ENCODE measurements around the gene OSBPL5.

OSBPL5 gene

DNA sequence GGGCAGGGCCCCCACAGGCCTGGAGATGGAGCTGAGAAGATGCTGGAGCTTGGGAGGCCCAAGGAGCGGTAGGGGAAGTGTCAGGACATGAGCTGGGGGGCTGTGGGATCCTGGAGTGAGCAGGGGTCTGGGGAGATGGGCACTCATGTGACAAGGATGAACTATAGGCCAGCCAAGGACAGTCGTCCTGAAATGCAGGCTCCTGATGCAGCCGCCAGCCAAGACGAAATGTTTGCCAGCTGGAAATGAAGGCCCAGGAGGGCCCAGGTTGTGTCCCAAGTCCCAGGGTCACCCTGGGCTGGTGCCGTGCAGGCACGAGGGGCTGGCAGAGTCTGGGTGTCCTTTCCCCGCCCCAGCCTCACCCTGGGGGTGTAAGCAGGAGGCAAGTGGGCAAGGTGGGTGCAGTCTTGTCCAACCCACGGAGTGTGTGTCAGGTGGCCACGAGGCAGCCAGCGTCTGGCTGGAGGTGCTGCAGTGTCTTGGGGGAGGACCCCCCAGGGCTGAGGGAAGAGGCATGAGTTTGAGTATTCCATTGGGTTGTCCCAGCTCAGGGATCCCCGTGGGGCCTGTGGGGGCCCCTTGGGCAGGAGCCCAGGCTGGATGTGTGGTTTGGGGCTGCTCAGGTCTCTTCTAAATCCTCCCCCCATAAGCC is 32.1 kb upstream of the OSBPL5 start:
- no peak for DNase-seq (ENCODE audit: low read depth)

DNA sequence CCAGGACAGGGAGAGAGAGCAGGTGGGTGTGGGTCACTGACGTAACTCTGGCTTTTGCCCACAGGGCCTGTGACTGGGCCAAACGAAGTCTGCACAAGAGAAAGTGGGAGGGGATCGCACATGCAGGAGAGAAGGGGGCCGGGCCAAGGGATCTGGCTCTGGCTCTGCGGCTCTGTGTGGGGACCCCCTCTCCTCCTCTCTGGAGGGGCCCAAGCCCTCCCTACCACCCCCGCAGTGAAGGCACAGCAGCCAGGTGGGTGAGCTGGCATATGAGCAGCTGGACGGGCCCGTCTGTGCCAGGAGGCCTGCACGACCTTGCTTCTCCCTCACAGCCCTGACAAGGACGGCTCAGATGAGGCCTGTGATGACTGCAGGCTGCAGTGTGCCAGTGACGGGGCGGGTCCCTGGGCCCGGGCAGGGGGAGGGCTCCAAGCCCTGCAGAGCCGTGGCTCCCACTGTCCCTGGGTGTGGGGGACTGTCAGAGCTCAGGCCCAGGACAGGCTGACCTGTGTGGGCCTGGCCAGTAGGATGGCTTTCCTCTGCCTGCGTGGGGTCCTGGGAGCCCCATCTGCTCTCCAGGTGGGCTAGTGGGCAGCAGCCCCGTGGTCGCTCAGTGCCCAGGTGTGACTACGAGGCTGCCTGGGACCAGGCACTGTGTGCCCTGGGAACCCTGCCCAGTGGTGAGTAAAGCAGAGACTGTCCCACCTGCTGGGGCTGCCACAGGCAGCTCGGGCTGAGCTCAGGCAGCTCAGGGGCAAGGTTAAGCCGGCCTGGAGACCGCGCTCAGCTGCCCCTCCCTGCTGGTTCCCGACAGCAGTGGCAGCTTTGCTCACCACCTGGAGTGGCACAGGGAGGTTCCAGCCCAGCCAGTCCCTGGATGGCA is 31.3 kb upstream of the OSBPL5 start:
- DNase-seq (ENCODE audit: low read depth): no peak

DNA sequence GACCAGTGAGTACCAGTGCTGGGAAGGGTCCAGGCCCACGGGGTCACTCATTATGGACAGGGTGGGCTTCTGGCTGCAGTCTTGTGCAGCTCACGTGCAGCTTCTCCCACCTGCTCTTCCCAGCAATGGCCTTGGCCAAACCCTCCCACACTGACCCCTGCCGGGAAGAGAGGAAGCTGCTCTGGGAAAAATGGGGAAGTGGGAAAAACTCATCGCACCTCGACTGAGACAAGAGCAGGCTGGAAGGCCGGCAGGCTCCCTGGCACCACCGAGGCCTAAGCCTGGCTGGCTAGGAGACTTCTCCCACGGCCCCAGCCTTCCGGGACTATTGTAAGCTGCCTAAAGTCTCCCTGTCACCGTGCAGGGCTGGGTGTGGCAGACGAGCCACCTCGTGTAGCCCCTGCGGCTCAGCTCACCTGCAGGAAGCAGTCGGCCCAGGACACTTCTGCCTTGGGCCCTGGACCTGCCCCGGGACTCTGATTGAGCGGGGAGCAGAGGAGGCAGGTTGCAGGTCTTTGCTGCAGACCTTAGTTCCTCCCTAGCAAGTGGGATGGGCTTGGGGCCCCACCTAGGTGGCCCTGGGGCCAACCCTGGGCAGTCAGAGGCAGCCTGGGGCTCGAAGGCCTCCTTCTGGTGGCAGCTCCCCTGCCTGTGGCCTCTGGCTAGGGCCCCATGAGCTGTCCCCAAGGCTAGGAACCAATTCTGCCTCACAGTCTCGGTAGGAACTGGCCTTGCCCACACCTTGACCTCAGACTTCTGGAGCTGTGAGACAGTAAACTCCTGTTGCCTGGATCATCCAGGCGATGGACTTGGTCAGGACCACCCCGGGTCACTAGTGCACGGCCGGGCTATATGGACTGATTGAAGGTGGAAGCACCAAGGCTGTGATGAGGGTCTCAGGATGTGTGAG is 30.4 kb upstream of the OSBPL5 start:
- DNase-seq (ENCODE audit: low read depth): no peak

DNA sequence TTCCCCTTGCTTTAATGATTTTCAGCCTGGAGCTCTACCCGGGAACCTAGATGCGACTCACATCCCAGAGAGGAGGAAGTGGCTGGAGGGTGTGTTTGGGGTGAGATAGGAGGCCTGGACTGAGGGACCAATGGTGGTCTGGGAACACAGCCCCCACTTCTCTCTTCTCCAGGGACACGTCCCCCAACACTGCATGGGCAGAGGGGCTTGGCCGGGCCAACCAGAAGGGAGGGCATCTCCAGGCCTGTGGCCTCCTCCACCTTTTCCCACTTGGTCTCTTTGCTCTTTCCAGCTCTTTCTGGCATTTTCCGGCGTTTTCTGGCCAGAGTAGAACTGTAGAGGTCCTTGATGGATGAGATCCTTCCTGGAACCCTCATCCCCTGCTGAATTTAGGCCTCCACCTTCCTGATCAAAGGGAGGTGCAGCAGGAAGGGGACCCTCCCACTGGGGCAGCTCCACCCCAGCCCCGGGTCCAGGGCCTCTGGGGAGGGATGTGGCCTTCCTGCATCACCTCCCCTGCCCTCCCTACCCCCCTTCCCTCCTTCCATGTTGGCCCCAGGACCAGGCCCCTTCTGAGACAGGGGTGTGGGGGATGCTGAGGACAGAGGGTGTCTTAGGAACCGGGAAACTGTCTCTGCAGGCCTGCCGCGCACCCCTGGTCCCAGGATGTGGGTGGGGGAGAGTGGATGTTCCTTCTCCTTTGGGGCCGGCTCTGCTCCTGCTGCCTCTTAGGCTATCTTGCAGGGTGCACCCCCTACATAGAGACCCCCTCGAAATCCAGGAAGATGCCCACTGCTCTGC is 29.1 kb upstream of the OSBPL5 start:
- no peak for DNase-seq (ENCODE audit: low read depth)

DNA sequence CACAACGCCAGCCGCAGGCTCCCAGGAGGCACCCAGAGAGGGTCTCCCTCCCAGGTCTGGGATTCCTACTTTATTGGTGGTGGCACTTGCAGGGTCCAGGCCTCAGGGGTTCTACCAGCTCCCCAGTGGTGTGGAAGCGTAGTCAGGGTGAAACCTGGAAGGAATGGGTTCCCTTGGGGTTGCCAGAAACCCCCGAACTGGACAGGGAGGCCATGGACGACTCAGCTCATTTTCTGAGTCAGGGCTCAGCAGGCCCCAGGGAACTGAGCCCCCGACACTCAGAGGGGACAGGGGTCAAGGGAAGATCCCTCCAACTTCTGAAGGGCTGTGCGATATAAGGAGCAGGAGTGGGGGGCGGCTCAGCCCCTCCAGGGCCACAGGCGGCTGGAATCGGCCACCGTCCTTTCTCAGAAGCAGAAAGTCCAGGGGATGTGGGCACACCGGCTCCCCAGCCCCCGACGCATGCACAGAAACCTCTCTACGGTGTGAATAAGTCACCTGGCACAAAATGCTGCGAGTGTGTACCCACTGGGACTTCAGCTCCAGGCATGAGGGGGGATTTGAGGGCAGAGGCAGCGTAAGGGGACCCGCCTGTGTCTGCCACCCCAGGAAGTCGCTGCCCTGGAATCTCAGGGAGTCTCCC is 28.4 kb upstream of the OSBPL5 start:
- no peak for DNase-seq (ENCODE audit: low read depth)

DNA sequence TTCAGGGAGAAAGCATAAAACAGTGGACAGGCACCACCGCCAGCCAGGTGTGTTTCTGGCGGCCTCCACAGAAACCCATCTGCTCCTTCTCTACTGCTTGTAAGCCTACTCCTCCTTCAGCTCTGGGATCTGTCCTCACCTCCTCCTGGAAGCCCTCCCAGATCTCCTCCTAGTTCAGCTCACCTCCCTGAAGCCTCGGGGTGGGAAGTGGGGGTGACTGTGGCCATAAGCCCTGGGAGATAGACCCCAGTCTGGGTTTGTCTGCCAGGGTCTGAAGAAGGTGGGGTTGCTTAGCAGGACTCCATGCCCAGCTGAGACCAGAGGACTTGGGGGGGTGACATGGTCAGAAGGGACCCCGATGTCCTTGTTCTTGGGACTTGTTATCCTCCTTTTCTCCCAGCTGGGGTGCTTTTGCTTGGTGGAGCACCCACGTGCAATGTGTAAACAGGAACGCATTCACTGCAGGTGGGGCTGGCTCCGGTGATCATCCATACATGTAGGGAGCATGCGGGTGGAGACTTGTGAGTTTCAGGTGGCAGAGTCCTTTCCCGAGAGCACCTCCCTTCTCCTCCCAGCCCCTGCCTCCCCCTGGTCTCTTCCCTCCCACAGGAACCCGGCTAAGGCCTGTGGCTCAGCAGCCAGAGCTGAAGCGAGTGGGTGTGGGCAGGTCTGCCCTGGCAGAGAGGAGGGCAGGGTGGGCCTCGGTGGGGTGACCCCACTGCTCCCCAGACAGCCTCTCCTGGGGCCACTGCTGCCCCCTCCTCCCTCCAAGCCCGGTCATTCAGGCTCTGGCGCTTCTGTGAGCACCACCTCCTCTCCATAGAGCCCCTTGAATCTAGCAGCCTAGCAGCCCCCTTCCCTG is 27.6 kb upstream of the OSBPL5 start:
- no peak for DNase-seq (ENCODE audit: low read depth)

DNA sequence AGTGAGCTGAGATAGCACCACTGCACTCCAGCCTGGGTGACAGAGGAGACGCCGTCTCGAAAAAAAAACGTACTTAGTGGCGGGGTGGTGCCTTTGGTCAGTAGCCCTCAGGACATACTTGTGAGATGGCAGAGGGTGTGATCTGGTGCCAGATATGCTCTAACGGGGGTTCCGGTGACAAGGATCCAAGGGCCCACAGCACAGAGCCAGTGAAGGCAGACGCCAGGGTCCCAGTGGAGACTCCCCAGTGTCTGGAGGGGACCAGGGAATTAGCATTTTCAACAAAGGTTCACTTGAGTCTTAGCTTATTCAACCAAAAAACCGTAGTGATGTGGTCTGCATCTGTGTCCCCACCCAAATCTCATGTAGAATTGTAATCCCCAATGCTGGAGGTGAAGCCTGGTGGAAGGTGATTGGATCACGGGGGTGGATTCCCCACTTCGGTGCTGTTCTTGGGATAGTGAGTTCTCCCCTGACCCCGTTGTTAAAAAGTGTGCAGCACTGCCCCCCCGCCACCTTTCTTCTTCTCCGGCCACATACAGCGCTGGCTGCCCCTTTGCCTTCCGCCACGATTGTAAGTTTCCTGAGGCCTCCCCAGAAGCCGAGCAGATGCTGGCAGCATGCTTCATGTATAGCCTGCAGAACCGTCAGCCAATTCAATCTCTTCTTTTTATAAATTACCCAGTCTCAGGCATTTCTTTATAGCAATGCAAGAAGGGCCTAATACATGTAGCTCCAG is 26.6 kb upstream of the OSBPL5 start:
- DNase-seq (ENCODE audit: low read depth): no peak

DNA sequence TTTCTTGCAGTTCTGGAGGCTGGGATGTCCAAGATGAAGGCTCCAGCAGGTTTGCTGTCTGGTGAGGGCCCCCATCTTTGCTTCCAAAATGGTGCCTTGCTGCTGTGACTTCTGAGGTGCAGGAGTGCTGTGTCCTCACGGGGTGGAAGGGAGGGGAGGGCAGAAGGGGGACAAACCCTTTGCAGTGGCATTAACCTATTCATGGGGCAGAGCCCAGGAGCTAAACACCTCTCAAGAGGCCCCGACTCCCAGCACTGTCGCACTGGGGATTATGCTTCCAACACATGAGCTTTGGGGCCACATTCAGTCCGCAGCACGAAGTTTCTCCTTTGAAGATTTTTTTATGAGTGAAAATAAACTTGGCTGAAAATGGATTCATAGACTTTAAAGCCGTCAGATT is 25.5 kb upstream of the OSBPL5 start:
- DNase-seq (ENCODE audit: low read depth): no peak

DNA sequence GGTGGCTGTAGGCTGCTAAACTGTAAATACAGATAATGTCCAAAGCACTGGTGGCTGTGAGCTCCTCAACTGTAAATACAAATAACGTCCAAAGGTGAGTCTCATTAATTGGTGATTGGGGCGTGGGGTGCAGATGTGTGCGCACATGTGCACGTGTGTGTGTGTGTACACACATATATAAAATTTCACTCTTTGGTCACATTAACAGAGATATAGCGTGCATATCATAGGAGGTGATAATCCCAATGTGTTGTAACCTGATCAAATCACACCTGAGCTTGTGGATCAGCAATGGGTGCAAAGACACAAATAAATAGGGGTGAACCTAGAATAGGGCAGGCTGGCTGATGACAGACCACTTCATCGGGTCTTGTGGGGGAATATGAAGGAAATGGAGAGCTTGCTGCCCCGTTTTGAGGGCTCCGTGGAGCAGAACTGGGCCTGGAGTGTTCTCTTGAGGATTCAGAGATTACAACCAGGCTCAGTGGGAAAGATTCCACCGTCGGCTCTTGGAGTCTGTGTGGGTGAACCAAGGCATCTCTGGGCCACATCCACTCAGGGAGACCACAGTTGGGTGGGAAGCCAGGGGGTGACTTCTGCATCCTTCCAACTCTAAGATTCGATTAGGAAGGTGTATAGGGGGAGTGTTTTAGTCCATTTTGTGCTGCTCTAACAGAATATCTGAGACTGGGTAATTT is 24.9 kb upstream of the OSBPL5 start:
- no peak for DNase-seq (ENCODE audit: low read depth)

DNA sequence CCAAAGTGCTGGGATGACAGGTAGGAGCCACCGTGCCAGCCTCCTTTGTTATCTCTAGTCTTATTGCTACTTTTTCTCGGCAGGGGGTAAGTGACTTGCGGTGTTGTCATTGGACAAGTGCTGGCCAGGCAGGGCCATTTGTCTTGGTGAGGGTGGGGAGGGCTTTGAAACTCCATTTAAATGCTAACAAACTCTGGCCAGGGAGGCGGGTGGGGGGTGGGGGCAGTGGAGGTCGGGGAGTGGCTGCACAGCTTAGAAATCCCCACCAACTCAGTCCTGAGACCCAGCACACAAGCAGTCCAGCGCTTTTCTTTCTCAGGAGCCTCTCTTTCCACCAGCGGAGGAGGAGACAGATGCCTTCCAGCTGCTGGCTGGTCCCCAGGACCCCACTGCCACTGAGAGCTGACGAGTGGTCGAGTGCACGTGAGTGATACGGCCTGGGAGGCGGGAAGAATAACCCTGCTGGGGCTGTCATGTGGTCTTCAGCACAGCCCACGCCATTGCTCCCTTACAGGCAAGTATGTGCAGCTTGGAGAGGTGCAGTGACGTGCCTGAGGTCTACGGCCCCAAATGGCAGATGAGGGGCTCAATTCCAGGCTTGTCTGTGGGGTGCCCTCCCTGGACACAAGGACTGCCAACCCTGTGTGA is 24.2 kb upstream of the OSBPL5 start:
- DNase-seq (ENCODE audit: low read depth): no peak

DNA sequence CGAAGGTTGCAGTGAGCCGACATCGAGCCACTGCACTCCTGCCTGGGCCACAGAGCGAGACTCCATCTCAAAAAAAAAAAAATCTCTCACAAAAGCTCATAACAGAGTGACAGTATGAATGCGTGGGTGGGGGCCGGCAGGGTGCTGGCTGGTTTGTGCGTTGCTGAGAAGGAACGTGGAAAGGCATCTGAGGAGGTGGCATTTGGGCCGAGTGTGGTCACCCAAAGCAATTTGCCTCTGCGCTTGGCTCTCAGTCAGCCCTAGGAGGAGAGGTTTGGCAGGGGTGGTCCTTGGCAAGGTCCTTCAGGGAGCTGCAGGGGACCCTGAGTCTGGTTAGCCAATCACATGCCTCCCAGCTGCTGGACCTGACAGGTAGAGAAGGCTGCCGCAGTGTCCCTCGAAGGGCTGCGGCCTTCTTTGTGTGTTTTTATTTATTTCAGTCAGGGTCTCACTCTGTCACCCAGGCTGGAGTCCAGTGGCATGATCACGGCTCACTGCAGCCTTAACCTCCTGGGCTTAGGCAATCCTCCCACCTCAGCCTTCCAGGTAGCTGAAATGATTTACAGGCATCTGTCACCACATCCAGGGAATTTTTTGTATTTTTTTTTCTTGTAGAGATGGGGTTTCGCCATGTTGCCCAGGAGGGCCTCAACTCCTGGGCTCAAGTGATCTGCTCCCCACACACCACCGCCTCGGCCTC is 23.5 kb upstream of the OSBPL5 start:
- no peak for DNase-seq (ENCODE audit: low read depth)

DNA sequence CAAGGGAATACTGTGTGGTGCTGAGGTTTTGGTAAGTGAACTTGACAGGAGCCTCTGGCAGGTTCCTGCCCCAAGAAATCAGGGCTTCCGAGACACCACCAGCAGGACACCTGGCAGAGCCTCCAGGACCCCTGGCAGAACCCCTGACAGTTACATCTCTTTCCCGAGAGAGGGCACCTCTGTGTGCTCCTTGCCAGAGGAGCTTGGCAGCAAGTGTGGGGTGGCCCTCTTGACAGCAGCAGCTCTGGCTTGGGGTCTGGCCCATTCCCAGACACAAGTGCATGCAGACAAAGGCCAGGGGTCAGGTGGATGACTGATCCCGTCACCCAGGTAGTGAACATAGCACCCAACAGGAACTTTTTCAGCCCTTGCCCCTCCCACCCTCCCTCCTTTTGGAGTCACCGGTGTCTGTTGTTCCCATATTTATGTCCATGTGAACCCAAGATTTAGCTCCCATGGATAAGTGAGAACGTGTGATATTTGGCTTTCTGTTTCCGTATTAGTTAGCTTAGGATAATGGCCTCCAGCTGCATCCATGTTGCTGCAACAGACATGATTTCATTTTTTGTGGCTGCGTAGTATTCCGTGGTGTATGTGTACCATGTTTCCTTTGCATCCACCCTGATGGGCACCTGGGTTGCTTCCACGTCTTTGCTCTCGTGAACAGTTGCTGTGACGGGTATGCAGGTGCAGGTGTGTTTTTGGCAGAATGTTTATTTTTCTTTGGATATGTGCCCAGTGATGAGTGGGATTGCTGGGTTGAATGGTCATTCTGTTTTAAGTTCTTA is 21.2 kb upstream of the OSBPL5 start:
- no peak for DNase-seq (ENCODE audit: low read depth)

DNA sequence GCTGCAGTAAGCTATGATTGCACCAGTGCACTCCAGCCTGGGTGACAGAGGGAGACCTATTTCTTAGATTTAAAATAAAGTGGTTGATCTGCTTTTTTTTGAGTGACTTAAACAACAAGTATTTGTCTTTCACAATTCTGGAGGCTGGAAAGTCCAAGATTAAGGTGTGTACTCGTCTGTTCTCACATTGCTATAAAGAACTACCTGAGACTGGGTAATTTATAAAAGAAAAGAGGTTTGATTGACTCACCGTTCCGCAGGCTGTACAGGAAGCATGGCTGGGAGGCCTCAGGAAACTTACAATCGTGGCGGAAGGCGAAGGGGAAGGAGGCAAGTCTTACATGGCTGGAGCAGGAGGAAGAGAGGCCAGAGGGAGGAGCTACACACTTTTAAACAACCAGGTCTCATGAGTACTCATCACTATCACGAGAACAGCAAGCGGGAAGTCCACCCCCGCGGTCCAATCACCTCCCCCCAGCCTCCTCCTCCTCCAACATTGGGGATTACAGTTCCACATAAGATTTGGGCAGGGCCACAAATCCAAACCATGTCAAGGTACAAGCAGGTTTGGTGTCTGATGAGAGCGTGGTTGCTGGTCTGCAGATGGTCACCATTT is 19.7 kb upstream of the OSBPL5 start:
- DNase-seq (ENCODE audit: low read depth): no peak

DNA sequence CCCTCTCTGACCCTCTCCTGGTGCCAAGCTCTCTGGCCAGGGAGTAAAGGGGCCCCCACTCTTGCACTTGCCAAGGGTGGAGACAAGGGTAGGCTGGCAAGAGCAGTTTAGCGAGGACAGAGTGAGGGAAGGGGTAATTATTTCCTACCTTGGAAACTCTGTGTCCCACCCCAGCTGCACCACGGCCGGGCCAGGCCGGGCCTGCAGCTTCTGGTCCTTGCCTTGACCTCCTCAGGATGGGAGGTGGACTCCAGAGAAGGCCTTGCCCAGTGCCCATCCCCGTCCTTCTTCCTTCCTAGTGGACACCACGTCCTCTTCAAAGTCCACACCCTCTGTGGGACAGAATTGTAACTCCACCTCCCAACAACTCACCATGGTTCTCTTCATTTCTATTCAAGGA is 18.4 kb upstream of the OSBPL5 start:
- no peak for DNase-seq (ENCODE audit: low read depth)

DNA sequence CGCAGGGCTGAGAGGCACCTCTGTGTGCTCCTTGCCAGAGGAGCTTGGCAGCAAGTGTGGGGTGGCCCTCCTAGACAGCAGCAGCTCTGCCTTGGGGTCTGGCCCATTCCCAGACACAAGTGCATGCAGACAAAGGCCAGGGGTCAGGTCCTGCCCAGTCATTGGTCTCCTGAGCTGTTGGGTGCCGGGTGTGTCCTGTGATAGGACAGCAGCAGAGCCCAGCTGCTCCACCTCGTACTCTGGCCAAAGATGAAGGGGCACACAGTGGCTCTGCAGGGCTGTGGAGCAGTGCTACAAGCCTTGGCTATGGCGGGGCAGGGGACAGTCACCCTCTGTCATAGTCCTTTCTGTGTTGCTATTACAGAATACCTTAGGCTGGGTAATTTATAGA is 17.3 kb upstream of the OSBPL5 start:
- DNase-seq (ENCODE audit: low read depth): no peak

DNA sequence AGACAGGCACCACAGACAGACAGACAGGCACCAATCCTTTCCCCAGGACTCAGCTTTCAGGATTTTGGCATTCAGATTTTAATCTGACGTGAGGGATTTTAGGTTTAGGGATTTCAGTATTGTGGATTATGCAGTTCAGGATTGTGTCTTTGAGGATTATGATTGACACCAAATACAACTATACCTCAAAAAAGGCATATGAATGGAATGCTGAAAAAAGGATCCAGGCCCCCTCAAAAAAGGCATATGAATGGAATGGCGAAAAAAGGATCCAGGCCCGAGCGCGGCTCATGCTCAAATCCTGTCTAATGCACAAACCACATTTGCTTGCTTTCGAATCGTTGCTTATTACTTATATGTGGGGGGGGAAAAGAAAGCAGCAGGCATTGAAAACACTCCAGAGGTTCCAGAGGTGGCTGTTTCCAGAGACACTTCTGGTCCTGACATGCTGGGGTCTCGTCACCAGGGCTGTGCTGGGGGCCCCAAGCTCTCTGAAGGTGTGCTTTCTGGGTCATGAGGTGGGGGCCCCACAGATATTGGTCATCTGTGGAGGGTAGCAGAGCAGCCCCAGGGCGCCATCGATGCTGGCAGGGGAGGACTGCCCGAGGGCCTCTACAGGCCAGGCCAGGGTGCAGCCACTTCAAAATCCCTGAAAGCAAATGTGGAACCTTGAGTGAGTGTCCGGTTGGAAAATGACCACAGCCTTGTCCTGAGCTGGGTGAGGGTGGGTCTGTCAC is 16.8 kb upstream of the OSBPL5 start:
- DNase-seq (ENCODE audit: low read depth): no peak

Data from iris pigment epithelial cell (primary cell).